HL-60/S4 treated with phorbol 12-myristate 13-acetate at 8.2 ng/mL for 4 days and 3 days (cell line): ENCODE data around the gene AP3M1.
"Not testable (repeated sequence)": the region's sequence is repeated elsewhere in the genome, so short reads cannot be mapped to it uniquely, and the experiment has no call there.

ENCODE experiments used
- in situ Hi-C: fragments of 300-500 bp; cut with MboI; formaldehyde crosslinking; loops from 2 replicates; pipeline ENCODE4 v1.15.0; 2022; ENCODE audit warnings: low sequenced_read_pairs

The AP3M1 gene

GRCh38 chr10:74164716-74165529, 14.3 kb upstream of the AP3M1 start:
- in situ Hi-C loops = no loop called here

- in situ Hi-C loops = no loop called here
Measured at GRCh38 chr10:74163319-74164068, 12.9 kb upstream of the AP3M1 start.

GRCh38 chr10:74160013-74160412, 9.4 kb upstream of the AP3M1 start:
- in situ Hi-C loops = no loop called here

GRCh38 chr10:74156919-74157289, 6.3 kb upstream of the AP3M1 start:
- in situ Hi-C loops = no loop called here

GRCh38 chr10:74153676-74154075, 3.0 kb upstream of the AP3M1 start:
- in situ Hi-C loops = no loop called here

GRCh38 chr10:74153123-74153522, 2.5 kb upstream of the AP3M1 start:
- in situ Hi-C loops = no loop called here

- in situ Hi-C loops = no loop called here
Measured at GRCh38 chr10:74151879-74152722, 1.5 kb upstream of the AP3M1 start.

GRCh38 chr10:74150990-74151878, 606 bp upstream of the AP3M1 start, which contains the start of gene ADK:
TSS of gene ADK (plus strand) at chr10:74151221. CDS start at chr10:74151279, 58 bp downstream.
- in situ Hi-C loops = no loop called here

- in situ Hi-C loops = not testable (repeated sequence)
Measured at GRCh38 chr10:74146980-74147379, 3.6 kb downstream of the AP3M1 start.

GRCh38 chr10:74145133-74145532, 5.5 kb downstream of the AP3M1 start:
- in situ Hi-C loops = no loop called here

- in situ Hi-C loops = no loop called here
Measured at GRCh38 chr10:74140553-74140952, 10.1 kb downstream of the AP3M1 start.

- in situ Hi-C loops = no loop called here
Measured at GRCh38 chr10:74139981-74140380, 10.6 kb downstream of the AP3M1 start.

GRCh38 chr10:74138596-74138995, 12.0 kb downstream of the AP3M1 start:
- in situ Hi-C loops = not testable (repeated sequence)

- in situ Hi-C loops = no loop called here
Measured at GRCh38 chr10:74137992-74138391, 12.6 kb downstream of the AP3M1 start.

- in situ Hi-C loops = no loop called here
Measured at GRCh38 chr10:74135452-74135851, 15.2 kb downstream of the AP3M1 start.

GRCh38 chr10:74133923-74134820, 16.5 kb downstream of the AP3M1 start:
- in situ Hi-C loops = no loop called here

GRCh38 chr10:74123081-74123480, 27.5 kb downstream of the AP3M1 start:
- in situ Hi-C loops = no loop called here

GRCh38 chr10:74122060-74122459, 28.6 kb downstream of the AP3M1 start:
- in situ Hi-C loops = no loop called here

- in situ Hi-C loops = no loop called here
Measured at GRCh38 chr10:74121368-74121767, 29.3 kb downstream of the AP3M1 start.
